H1 (cell line): ENCODE measurements around the gene RIT2.

ENCODE experiments used
- EZH2 ChIP-seq: fragments of 200-600 bp; sonication (generic); IDR thresholded peaks from 2 replicates; pipeline ENCODE4 v1.7.1; 2012; ENCODE audit warnings: low read depth, mild to moderate bottlenecking, moderate library complexity, low read length, inconsistent platforms; ENCODE audit not compliant: severe bottlenecking
- POLR2A ChIP-seq, 2 experiments: IDR thresholded peaks; 1 replicate in 1 of 2; 2 replicates in 1 of 2; pipeline ENCODE4 v1.6.1; 2011; ENCODE audit warnings: low read depth in 2 of 2, low read length in 2 of 2, mild to moderate bottlenecking in 2 of 2; ENCODE audit errors: control extremely low read depth in 1 of 2
- POLR2AphosphoS5 ChIP-seq: IDR thresholded peaks from 2 replicates; pipeline ENCODE4 v1.6.1; 2011; ENCODE audit warnings: low read depth, low read length
- TAF1 ChIP-seq: IDR thresholded peaks from 2 replicates; pipeline ENCODE4 v1.6.1; 2011; ENCODE audit warnings: mild to moderate bottlenecking, low read depth, low read length
- TF ChIP-seq, protein P1 (sequence below), 3 experiments: IDR thresholded peaks; 1 replicate in 2 of 3; 2 replicates in 1 of 3; pipeline versions ENCODE4 v1.5.1 to v1.6.1; 2011; ENCODE audit warnings: low read length in 3 of 3, mild to moderate bottlenecking in 3 of 3, inconsistent platforms in 2 of 3, low read depth in 1 of 3, moderate library complexity in 1 of 3; ENCODE audit not compliant: insufficient read depth in 1 of 3; ENCODE audit errors: control extremely low read depth in 1 of 3

DNA sequence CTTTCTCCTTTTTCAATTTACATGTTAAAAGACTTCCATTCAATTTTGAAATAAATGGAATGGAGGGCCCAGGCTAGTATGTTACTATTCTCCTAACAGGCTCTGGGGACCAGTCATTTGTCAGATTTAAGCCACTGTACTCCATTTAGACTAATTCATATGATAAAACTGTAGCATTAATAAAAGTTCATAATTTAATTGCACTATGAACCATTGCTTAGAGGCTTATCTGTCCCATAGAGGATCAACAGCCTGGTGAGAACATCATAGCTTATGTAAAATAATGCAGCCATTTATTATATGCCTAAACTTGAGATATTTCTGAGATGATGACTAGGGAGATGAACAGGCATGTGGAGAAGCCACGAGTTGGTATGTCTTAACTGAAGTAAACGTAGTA is 156.0 kb downstream of the RIT2 start:
- TF ChIP-seq, protein P1, sequence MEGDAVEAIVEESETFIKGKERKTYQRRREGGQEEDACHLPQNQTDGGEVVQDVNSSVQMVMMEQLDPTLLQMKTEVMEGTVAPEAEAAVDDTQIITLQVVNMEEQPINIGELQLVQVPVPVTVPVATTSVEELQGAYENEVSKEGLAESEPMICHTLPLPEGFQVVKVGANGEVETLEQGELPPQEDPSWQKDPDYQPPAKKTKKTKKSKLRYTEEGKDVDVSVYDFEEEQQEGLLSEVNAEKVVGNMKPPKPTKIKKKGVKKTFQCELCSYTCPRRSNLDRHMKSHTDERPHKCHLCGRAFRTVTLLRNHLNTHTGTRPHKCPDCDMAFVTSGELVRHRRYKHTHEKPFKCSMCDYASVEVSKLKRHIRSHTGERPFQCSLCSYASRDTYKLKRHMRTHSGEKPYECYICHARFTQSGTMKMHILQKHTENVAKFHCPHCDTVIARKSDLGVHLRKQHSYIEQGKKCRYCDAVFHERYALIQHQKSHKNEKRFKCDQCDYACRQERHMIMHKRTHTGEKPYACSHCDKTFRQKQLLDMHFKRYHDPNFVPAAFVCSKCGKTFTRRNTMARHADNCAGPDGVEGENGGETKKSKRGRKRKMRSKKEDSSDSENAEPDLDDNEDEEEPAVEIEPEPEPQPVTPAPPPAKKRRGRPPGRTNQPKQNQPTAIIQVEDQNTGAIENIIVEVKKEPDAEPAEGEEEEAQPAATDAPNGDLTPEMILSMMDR (IDR thresholded peaks at IDR 0.05; ENCODE audit: control extremely low read depth in 1 of 3, insufficient read depth in 1 of 3, low read depth in 1 of 3, low read length in 3 of 3): no peak
- TF ChIP-seq TAF1 (no peak), EZH2 (no peak), POLR2AphosphoS5 (no peak), POLR2A (IDR thresholded peaks at IDR 0.05; ENCODE audit: control extremely low read depth in 1 of 2, low read depth in 2 of 2, low read length in 2 of 2) (no peak)
